ENCODE measurements around the gene IL5RA.

The IL5RA gene

GRCh38 chr3:3110299-3110630 is at the start of gene IL5RA:
Gene IL5RA, minus strand, starts transcription at chr3:3110374. Its CDS starts 5,390 bp downstream, at chr3:3104984.
- in situ Hi-C loops (cut with MboI; ENCODE audit: low sequenced_read_pairs): no loop called here

- in situ Hi-C loops (cut with MboI; ENCODE audit: low sequenced_read_pairs): no loop called here
Observed at GRCh38 chr3:3157484-3157883, 47.3 kb upstream of the IL5RA start.

GRCh38 chr3:3154879-3155610 is 44.9 kb upstream of the IL5RA start:
- in situ Hi-C loops (cut with MboI; ENCODE audit: low sequenced_read_pairs): no loop called here

- in situ Hi-C loops (cut with MboI; ENCODE audit: low sequenced_read_pairs): no loop called here
Observed at GRCh38 chr3:3151513-3151912, 41.3 kb upstream of the IL5RA start.

GRCh38 chr3:3149560-3149959 is 39.4 kb upstream of the IL5RA start:
- in situ Hi-C loops (cut with MboI; ENCODE audit: low sequenced_read_pairs): no loop called here

- in situ Hi-C loops (cut with MboI; ENCODE audit: low sequenced_read_pairs): no loop called here
Observed at GRCh38 chr3:3145831-3146230, 35.7 kb upstream of the IL5RA start.

- in situ Hi-C loops (cut with MboI; ENCODE audit: low sequenced_read_pairs): no loop called here
Observed at GRCh38 chr3:3141939-3142338, 31.8 kb upstream of the IL5RA start.

GRCh38 chr3:3137526-3137925 is 27.4 kb upstream of the IL5RA start:
- in situ Hi-C loops (cut with MboI; ENCODE audit: low sequenced_read_pairs): no loop called here

GRCh38 chr3:3134750-3135448 is 24.7 kb upstream of the IL5RA start:
- in situ Hi-C loops (cut with MboI; ENCODE audit: low sequenced_read_pairs): no loop called here

- in situ Hi-C loops (cut with MboI; ENCODE audit: low sequenced_read_pairs): no loop called here
Observed at GRCh38 chr3:3133500-3133899, 23.3 kb upstream of the IL5RA start.

- in situ Hi-C loops (cut with MboI; ENCODE audit: low sequenced_read_pairs): no loop called here
Observed at GRCh38 chr3:3129579-3129978, 19.4 kb upstream of the IL5RA start.

- in situ Hi-C loops (cut with MboI; ENCODE audit: low sequenced_read_pairs): no loop called here
Observed at GRCh38 chr3:3127432-3128010, 17.3 kb upstream of the IL5RA start.

GRCh38 chr3:3126477-3127431 is 16.6 kb upstream of the IL5RA start, which contains the start of gene TRNT1:
Gene TRNT1, plus strand, starts transcription at chr3:3126940. Its CDS starts 2,101 bp downstream, at chr3:3129041.
- in situ Hi-C loops (cut with MboI; ENCODE audit: low sequenced_read_pairs): no loop called here

GRCh38 chr3:3125977-3126376 is 15.8 kb upstream of the IL5RA start:
- in situ Hi-C loops (cut with MboI; ENCODE audit: low sequenced_read_pairs): no loop called here

GRCh38 chr3:3119393-3119851 is 9.2 kb upstream of the IL5RA start:
- in situ Hi-C loops (cut with MboI; ENCODE audit: low sequenced_read_pairs): no loop called here

- in situ Hi-C loops (cut with MboI; ENCODE audit: low sequenced_read_pairs): no loop called here
Observed at GRCh38 chr3:3117651-3118050, 7.5 kb upstream of the IL5RA start.

- in situ Hi-C loops (cut with MboI; ENCODE audit: low sequenced_read_pairs): no loop called here
Observed at GRCh38 chr3:3113042-3113709, 3.0 kb upstream of the IL5RA start.

GRCh38 chr3:3110749-3111361 is 681 bp upstream of the IL5RA start:
- in situ Hi-C loops (cut with MboI; ENCODE audit: low sequenced_read_pairs): no loop called here

GRCh38 chr3:3109407-3110298 is 521 bp downstream of the IL5RA start:
- in situ Hi-C loops (cut with MboI; ENCODE audit: low sequenced_read_pairs): no loop called here

Data from hTERT RPE-1 (cell line).